Activated CD8-positive, alpha-beta T cell treated with anti-CD3 and anti-CD28 coated beads for 36 hours (primary cell): Measurements from ENCODE around the gene SPATA13. TPM values are rescaled to one million over a fixed set of nuclear protein-coding genes. Genes with fewer than 3 reads are reported as not detected.

ENCODE experiments used
- ATAC-seq: fragments of 200-7000 bp; cut with Tn5 transposase; one replicate; pipeline ENCODE4 v1.10.0; 2021; ENCODE audit warnings: mild to moderate bottlenecking, moderate library complexity
- CTCF ChIA-PET: fragments of 350-600 bp; sonication (Branson Sonifier 250); formaldehyde crosslinking; loops from one replicate; lab custom pipeline; 2021; ENCODE audit warnings: antibody characterized with exemption; lab: Charles Lee
- POLR2A ChIA-PET: fragments of 350-600 bp; sonication (Branson Sonifier 250); formaldehyde crosslinking; loops from one replicate; lab custom pipeline; 2021; ENCODE audit warnings: antibody characterized with exemption; lab: Charles Lee
- DNase-seq: peaks from one replicate; pipeline ENCODE4 v3.0.0-alpha.2; 2020
- H3K27ac Mint-ChIP-seq: one replicate; pipeline ENCODE4 v1.8.0; 2021; ENCODE audit warnings: mild to moderate bottlenecking, mixed read lengths
- H3K27me3 Mint-ChIP-seq: one replicate; pipeline ENCODE4 v1.8.0; 2021; ENCODE audit warnings: mixed read lengths
- H3K36me3 Mint-ChIP-seq: one replicate; pipeline ENCODE4 v1.8.0; 2021; ENCODE audit warnings: low read depth, mixed read lengths
- H3K4me1 Mint-ChIP-seq: one replicate; pipeline ENCODE4 v1.8.0; 2021; ENCODE audit warnings: low read depth, mixed read lengths
- H3K4me3 Mint-ChIP-seq: one replicate; pipeline ENCODE4 v1.8.0; 2021; ENCODE audit warnings: mild to moderate bottlenecking, moderate library complexity, mixed read lengths
- H3K9me3 Mint-ChIP-seq: one replicate; pipeline ENCODE4 v1.8.0; 2021; ENCODE audit warnings: mixed read lengths
- intact Hi-C: fragments of 100-400 bp; cut with micrococcal nuclease; formaldehyde crosslinking; loops from one replicate; pipeline ENCODE4 v1.10.0; 2022
- total RNA-seq, 2 experiments: library from RNA; stranded (reverse); gene quantifications; one replicate each; pipeline ENCODE4 v1.2.3, GENCODE V29; 2021
- TF ChIP-seq, protein P1 (sequence below): fragments of 200-600 bp; IDR thresholded peaks from one replicate; pipeline ENCODE4 v1.8.0; 2022; ENCODE audit warnings: antibody characterized with exemption, mild to moderate bottlenecking

Gene SPATA13
- total RNA-seq, 2 experiments from 2014 or later: 47.0 to 47.4 TPM

DNA sequence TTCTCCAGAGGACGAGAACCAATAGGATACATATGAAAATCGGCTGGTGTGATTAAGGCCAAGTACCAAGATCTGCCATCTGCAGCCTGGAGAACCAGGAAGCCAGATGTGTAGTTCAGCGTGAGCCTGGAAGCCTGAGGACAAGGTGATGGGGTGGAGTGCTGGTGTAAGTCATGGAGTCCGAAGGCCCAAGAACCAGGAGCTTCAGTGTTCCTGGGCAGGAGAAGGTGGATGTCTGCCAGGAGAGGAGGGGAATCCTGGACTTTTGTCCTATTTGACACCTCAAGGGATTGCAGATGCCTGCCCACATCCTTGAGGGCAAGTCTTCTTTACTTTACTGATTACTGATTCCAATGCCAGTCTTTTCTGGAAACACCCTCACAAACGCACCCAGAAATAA is 71.5 kb downstream of the SPATA13 start:
- Mint-ChIP-seq H3K36me3 (peaks cover 4% of the 10 kb centered on the region), H3K4me1 (peaks cover 55% of the 10 kb centered on the region), H3K9me3 (no peaks in the 10 kb centered on the region), H3K4me3 (no peak overlapping the region), H3K27ac (no peak overlapping the region), H3K27me3 (no peaks in the 10 kb centered on the region)
- CTCF ChIA-PET: interaction anchor here (2.0 to 2.4 kb wide), 4 partner anchors 13 to 211 kb away, joined by 6 to 12 read pairs (median 8); no protein-coding TSS in a partner anchor
- TF ChIP-seq, protein P1, sequence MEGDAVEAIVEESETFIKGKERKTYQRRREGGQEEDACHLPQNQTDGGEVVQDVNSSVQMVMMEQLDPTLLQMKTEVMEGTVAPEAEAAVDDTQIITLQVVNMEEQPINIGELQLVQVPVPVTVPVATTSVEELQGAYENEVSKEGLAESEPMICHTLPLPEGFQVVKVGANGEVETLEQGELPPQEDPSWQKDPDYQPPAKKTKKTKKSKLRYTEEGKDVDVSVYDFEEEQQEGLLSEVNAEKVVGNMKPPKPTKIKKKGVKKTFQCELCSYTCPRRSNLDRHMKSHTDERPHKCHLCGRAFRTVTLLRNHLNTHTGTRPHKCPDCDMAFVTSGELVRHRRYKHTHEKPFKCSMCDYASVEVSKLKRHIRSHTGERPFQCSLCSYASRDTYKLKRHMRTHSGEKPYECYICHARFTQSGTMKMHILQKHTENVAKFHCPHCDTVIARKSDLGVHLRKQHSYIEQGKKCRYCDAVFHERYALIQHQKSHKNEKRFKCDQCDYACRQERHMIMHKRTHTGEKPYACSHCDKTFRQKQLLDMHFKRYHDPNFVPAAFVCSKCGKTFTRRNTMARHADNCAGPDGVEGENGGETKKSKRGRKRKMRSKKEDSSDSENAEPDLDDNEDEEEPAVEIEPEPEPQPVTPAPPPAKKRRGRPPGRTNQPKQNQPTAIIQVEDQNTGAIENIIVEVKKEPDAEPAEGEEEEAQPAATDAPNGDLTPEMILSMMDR: no peak
- POLR2A ChIA-PET: interaction anchor here (0.6 to 1.5 kb wide), 2 partner anchors 19 to 177 kb away, joined by 4 to 6 read pairs; no protein-coding TSS in a partner anchor
- ATAC-seq: no peak
- no peak for DNase-seq
- intact Hi-C loops: no loop called here

GRCh38 chr13:24232474-24232873 is 72.0 kb downstream of the SPATA13 start:
- CTCF ChIA-PET: interaction anchor here (2.0 kb wide), 1 partner anchor 212 kb away, joined by 6 read pairs; no protein-coding TSS in a partner anchor

DNA sequence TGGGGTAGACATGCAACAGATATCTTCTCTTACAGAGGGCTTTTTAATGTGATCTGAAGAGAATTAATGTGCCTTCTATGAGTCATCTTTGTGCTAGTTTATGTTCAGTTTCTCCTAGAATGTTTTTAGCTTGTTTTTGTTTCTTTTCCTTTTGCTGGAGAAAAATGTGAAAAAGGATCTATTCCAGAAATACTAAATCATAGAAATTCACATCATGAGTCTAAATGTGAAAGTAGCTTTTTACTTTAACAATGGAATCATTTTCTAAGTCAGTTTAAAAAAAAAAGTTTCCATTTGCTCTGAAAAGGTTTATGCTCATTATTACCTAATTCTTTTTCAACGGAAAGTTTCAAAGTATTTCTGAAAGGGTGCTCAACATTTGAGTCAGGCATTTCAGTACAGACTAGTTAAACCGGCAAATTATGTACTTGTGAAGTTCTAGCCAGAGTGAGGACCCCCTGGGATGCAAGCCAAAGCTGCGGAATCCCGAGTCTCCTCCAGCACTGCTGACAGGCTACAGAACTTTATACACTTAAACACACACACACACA is 72.9 kb downstream of the SPATA13 start:
- Mint-ChIP-seq H3K4me1 (peaks cover 58% of the 10 kb centered on the region), H3K27ac (peak overlapping the region; percentile 91), H3K27me3 (no peaks in the 10 kb centered on the region), H3K36me3 (peaks cover 6% of the 10 kb centered on the region), H3K4me3 (peak overlapping the region; percentile 42), H3K9me3 (no peaks in the 10 kb centered on the region)
- TF ChIP-seq, protein P1: no peak
- intact Hi-C loops: no loop called here
- CTCF ChIA-PET: interaction anchor here (0.6 to 2.0 kb wide), 6 partner anchors 11 to 213 kb away, joined by 3 to 6 read pairs (median 4); no protein-coding TSS in a partner anchor
- ATAC-seq (peak; percentile 59), DNase-seq (no peak)
- POLR2A ChIA-PET: interaction anchor here (1.0 to 1.2 kb wide), 4 partner anchors 9 to 41 kb away, joined by 3 to 5 read pairs (median 4); no protein-coding TSS in a partner anchor

More at GRCh38 chr13:24232474-24232873, 72.0 kb downstream of the SPATA13 start:
- TF ChIP-seq, protein P1: no peak
- DNase-seq: no peak
- Mint-ChIP-seq H3K27me3 (no peaks in the 10 kb centered on the region), H3K9me3 (no peaks in the 10 kb centered on the region), H3K4me3 (no peak overlapping the region), H3K4me1 (peaks cover 58% of the 10 kb centered on the region), H3K27ac (no peak overlapping the region), H3K36me3 (peaks cover 6% of the 10 kb centered on the region)
- ATAC-seq: no peak
- POLR2A ChIA-PET: interaction anchor here (1.5 kb wide), 1 partner anchor 19 kb away, joined by 6 read pairs; no protein-coding TSS in a partner anchor
- intact Hi-C loops: no loop called here

DNA sequence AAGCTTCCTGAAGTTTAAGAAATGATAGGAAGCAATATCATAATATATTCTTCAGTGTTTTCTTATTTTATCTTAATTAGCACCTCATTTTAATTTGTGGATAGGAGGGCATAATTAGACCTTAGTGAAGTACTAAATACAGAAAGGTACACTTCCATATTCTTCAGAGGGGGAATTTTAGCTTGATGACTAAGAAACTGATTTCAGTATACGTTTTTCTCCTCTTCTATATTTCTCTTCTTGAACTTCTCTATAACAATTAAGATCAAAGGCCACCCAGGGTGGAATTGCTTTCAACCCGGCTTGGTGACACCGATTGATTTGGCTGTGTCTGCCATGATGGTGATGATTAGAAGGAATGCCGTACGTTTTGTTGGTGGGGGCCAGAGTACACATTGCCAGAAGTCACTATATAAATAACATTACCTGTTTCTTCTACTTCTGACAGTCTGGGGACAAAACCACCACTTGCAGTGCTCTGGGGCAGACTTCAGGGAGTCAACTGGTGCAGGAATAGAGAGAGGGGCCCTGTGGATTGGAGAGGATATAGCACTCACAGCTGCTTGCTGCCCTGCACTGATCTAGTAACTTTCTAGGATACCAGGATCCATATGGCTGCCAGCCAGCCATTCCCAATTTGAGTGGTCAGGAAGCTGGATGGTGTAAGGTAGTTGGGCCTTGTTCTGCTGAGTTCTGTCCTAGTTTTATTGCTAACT is 73.8 kb downstream of the SPATA13 start:
- peaks cover 6% of the 10 kb centered on the region for H3K36me3 Mint-ChIP-seq
- POLR2A ChIA-PET: interaction anchor here (1.0 to 1.4 kb wide), 5 partner anchors 10 to 45 kb away, joined by 3 to 4 read pairs (median 3); no protein-coding TSS in a partner anchor
- intact Hi-C loops: no loop called here
- peaks cover 52% of the 10 kb centered on the region for H3K4me1 Mint-ChIP-seq
- H3K27ac Mint-ChIP-seq: peak overlapping the region; percentile 78
- no peaks in the 10 kb centered on the region for H3K27me3 Mint-ChIP-seq
- ATAC-seq: no peak
- DNase-seq: no peak
- CTCF ChIA-PET: interaction anchor here (1.3 to 1.9 kb wide), 3 partner anchors 16 to 214 kb away, joined by 3 to 5 read pairs (median 4); no protein-coding TSS in a partner anchor
- H3K4me3 Mint-ChIP-seq: no peak overlapping the region
- TF ChIP-seq, protein P1: no peak
- H3K9me3 Mint-ChIP-seq: no peaks in the 10 kb centered on the region
